GM12878 (cell line): ENCODE results near the gene STK26. TPM values are rescaled to one million over a fixed set of nuclear protein-coding genes. Genes with fewer than 3 reads are reported as not detected.

ENCODE experiments used
- ATAC-seq: fragments of 200-7000 bp; cut with Tn5 transposase; 3 replicates; pipeline ENCODE4 v1.9.1; 2020; ENCODE audit warnings: mild to moderate bottlenecking, moderate library complexity
- BruUV-seq: library from RNA; stranded (reverse); fragments of 400-500 nt; replicated peaks from 2 replicates; lab custom pipeline; 2021; lab: Mats Ljungman, UMichigan
- CTCF ChIA-PET: fragments of 300-600 bp; sonication (Branson Sonifier 250); formaldehyde crosslinking; extraction: SDS; loops from one replicate; lab custom pipeline; 2021; ENCODE audit warnings: inconsistent platforms; lab: Yijun Ruan, JAX
- POLR2A ChIA-PET: fragments of 350-600 bp; formaldehyde crosslinking; extraction: SDS; loops from one replicate; lab custom pipeline; 2021; ENCODE audit warnings: inconsistent platforms; lab: Charles Lee
- RAD21 ChIA-PET: fragments of 300-600 bp; sonication (Branson Sonifier 250); formaldehyde crosslinking; loops from one replicate; lab custom pipeline; 2023; ENCODE audit warnings: antibody characterized with exemption; ENCODE audit not compliant: unreplicated experiment; lab: Charles Lee
- SMC1A ChIA-PET: fragments of 300-600 bp; sonication (Branson Sonifier 250); formaldehyde crosslinking; loops from one replicate; lab custom pipeline; 2023; ENCODE audit not compliant: unreplicated experiment, uncharacterized antibody; lab: Charles Lee
- DNase-seq: peaks from one replicate; pipeline ENCODE4 v3.0.0-alpha.2; 2011; ENCODE audit warnings: low read depth, low spot score
- FAIRE-seq: peaks from 3 replicates; lab custom pipeline; 2011; peaks lifted over from hg19 to GRCh38; lab: Jason Lieb, UNC
- H2AFZ ChIP-seq: 2 replicates; pipeline ENCODE4 v1.6.0; 2011; ENCODE audit warnings: low read depth, low read length, control low read depth; ENCODE audit not compliant: control insufficient read depth
- H3K27ac ChIP-seq: 2 replicates; pipeline ENCODE4 v1.5.1; 2011; ENCODE audit warnings: control low read depth; ENCODE audit not compliant: control insufficient read depth, insufficient read depth
- H3K27me3 ChIP-seq, 2 experiments: replicated peaks in 1 of 2; 2 replicates each; pipeline versions ENCODE4 v1.6.0 to v1.6.1; 2011; ENCODE audit warnings: low read length in 1 of 2; ENCODE audit not compliant: control insufficient read depth in 2 of 2, insufficient read depth in 2 of 2
- H3K36me3 ChIP-seq, 2 experiments: 2 replicates each; pipeline ENCODE4 v1.5.1; 2011; ENCODE audit warnings: low read length in 1 of 2; ENCODE audit not compliant: control insufficient read depth in 2 of 2, insufficient read depth in 2 of 2
- H3K4me1 ChIP-seq: 2 replicates; pipeline ENCODE4 v1.6.1; 2011; ENCODE audit warnings: mild to moderate bottlenecking, low read length, moderate library complexity, mixed read lengths; ENCODE audit not compliant: control insufficient read depth, insufficient read depth
- H3K4me2 ChIP-seq: 2 replicates; pipeline ENCODE4 v1.6.0; 2011; ENCODE audit warnings: control low read depth; ENCODE audit not compliant: control insufficient read depth, insufficient read depth
- H3K4me3 ChIP-seq: fragments of 200-600 bp; sonication (generic); 2 replicates; pipeline ENCODE4 v1.5.1; 2016
- H3K79me2 ChIP-seq: 2 replicates; pipeline ENCODE4 v1.6.0; 2011; ENCODE audit warnings: low read length; ENCODE audit not compliant: control insufficient read depth, insufficient read depth
- H3K9ac ChIP-seq: 2 replicates; pipeline ENCODE4 v1.8.0; 2011; ENCODE audit warnings: low read length, control low read depth, mixed read lengths; ENCODE audit not compliant: control insufficient read depth, insufficient read depth
- H3K9me3 ChIP-seq: replicated peaks from 3 replicates; pipeline ENCODE4 v1.5.1; 2011; ENCODE audit warnings: mild to moderate bottlenecking, low read length; ENCODE audit not compliant: control insufficient read depth, insufficient read depth
- H4K20me1 ChIP-seq: 2 replicates; pipeline ENCODE4 v1.6.0; 2011; ENCODE audit not compliant: control insufficient read depth, insufficient read depth
- CHD1 ChIP-seq: IDR thresholded peaks from 2 replicates; pipeline ENCODE4 v1.6.1; 2012; ENCODE audit warnings: low read depth, low read length, improper control_type of control experiment
- ESRRA ChIP-seq: IDR thresholded peaks from 2 replicates; pipeline ENCODE4 v1.6.1; 2012; ENCODE audit warnings: mild to moderate bottlenecking, low read length, improper control_type of control experiment
- POLR2A ChIP-seq: IDR thresholded peaks from 2 replicates; pipeline ENCODE4 v1.6.1; 2011; ENCODE audit warnings: low read depth, mild to moderate bottlenecking, low read length
- TCF12 ChIP-seq: IDR thresholded peaks from 2 replicates; pipeline ENCODE4 v1.6.1; 2011; ENCODE audit warnings: low read depth, mild to moderate bottlenecking, low read length
- TCF3 ChIP-seq: IDR thresholded peaks from 2 replicates; pipeline ENCODE4 v1.6.1; 2012; ENCODE audit warnings: low read depth, mild to moderate bottlenecking, low read length, borderline replicate concordance; ENCODE audit not compliant: insufficient read depth
- WRNIP1 ChIP-seq: IDR thresholded peaks from 2 replicates; pipeline ENCODE4 v1.6.1; 2011; ENCODE audit warnings: low read depth, low read length, improper control_type of control experiment, borderline replicate concordance
- WGBS: methylation state at CpG from one replicate; pipeline ENCODE4 v1.1.6; 2016; ENCODE audit warnings: low lambda C conversion rate; ENCODE audit not compliant: insufficient replicate concordance, insufficient coverage; ENCODE audit errors: missing lambda C conversion rate; 5-methylcytosine and 5-hydroxymethylcytosine counted together
- in situ Hi-C: fragments of 300-500 bp; cut with MboI; formaldehyde crosslinking; loops from 9 replicates; pipeline ENCODE4 v1.14.3; 2018; ENCODE audit warnings: mixed read lengths
- intact Hi-C: fragments of 100-400 bp; cut with micrococcal nuclease; formaldehyde crosslinking; loops from one replicate; pipeline ENCODE4 v1.14.2; 2022; ENCODE audit not compliant: unreplicated experiment
- polyA plus RNA-seq, 11 experiments: library from polyadenylated mRNA; depleted of rRNA in 4 of 11; unstranded in 6 of 11; stranded (reverse) in 5 of 11; fragments of >200 nt; fragmentation: Nextera tagmentation in 4 of 11; fragmentation: Illumina TruSeq in 1 of 11; extraction: Ambion mirVana in 4 of 11; extraction: Trizol in 1 of 11; gene quantifications; 1 replicate in 1 of 11; 2 replicates in 10 of 11; pipeline versions ENCODE4 v1.2.1 to v1.2.3, GENCODE V29; 2011 to 2016; ENCODE audit warnings: inconsistent platforms in 2 of 11, missing spikeins in 2 of 11, low read depth in 1 of 11
- total RNA-seq, 4 experiments: library from RNA; depleted of rRNA in 3 of 4; stranded (reverse); fragments of >200 nt in 3 of 4; fragmentation: Illumina TruSeq in 1 of 4; extraction: Trizol in 1 of 4; gene quantifications; 2 replicates each; pipeline versions ENCODE4 v1.2.1 to v1.2.3, GENCODE V29; 2013 to 2021
- TF ChIP-seq, protein P1 (sequence below): IDR thresholded peaks from 2 replicates; pipeline ENCODE4 v1.6.1; 2011; ENCODE audit warnings: mild to moderate bottlenecking, low read depth, low read length, moderate library complexity; ENCODE audit not compliant: insufficient replicate concordance
- TF ChIP-seq, protein P2 (sequence below): IDR thresholded peaks from 2 replicates; pipeline ENCODE4 v1.6.1; 2012; ENCODE audit warnings: mild to moderate bottlenecking, low read depth, low read length

STK26 gene
- total and polyA plus RNA-seq, 10 of the 15 experiments (the other 5 are each of a cell fraction or from before 2014, with no cell fraction given), result 30.4 to 78.6 (median 58.8) TPM

DNA sequence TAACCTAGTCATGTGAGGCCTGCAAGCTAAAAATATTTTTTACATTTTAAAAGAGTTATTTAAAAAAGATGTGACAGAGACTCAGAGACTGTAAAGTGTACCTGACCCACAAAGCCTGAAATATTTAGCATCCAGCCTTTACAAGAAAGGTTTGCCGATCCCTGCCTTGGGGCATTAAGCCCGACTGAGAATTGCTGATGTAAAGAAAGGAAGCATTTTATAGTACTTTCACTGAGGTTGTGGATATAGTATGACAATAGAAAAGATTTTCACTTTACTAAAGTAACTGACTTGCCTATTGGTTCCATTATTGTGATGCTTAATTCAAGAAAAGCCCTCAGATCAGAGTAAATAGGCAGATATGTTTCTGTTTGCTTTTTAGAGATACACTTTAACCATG, 17.0 kb downstream of the STK26 start (continued):
- TF ChIP-seq, protein P1, sequence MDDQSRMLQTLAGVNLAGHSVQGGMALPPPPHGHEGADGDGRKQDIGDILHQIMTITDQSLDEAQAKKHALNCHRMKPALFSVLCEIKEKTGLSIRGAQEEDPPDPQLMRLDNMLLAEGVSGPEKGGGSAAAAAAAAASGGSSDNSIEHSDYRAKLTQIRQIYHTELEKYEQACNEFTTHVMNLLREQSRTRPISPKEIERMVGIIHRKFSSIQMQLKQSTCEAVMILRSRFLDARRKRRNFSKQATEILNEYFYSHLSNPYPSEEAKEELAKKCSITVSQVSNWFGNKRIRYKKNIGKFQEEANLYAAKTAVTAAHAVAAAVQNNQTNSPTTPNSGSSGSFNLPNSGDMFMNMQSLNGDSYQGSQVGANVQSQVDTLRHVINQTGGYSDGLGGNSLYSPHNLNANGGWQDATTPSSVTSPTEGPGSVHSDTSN, result no peak
- TF ChIP-seq POLR2A, result no peak
- no peak for TF ChIP-seq ESRRA
- TF ChIP-seq TCF12, result no peak

DNA sequence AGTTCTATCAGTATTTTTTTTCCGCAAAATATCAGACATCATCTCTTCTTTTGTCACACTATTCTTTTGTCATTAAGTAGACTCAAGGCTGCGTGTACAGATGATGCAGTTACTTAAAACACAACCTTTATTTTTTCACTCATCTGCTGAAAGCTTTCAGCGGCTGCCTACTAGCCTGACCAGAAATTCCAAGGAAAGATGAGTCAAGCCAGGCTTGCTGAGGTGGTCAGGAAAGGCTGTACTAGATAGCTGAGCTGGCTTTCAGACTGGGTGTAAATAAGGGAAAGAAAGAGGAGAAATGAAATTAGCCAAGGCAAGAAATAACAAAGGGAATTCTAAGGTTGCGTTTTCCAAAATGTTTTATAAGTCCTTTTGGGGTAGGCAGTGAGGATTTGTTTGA, 17.9 kb downstream of the STK26 start:
- no peak for ATAC-seq
- Histone ChIP-seq H3K9ac (no peak overlapping the region), H3K9me3 (no peaks in the 10 kb centered on the region), H3K27me3 (no peaks in the 10 kb centered on the region), H3K4me3 (no peak overlapping the region), H4K20me1 (no peaks in the 10 kb centered on the region), H3K36me3 (no peaks in the 10 kb centered on the region), H3K79me2 (peaks cover 72% of the 10 kb centered on the region), H2AFZ (no peak overlapping the region), H3K4me1 (no peaks in the 10 kb centered on the region), H3K27ac (no peak overlapping the region), H3K4me2 (no peak overlapping the region)
- no peak for FAIRE-seq
- 66% methylated on average over 4 of the region's 4 CpGs for WGBS
- POLR2A ChIA-PET, result no interaction called here
- RAD21 ChIA-PET, result interaction anchor here (2.1 kb wide), 1 partner anchor 11 kb away, joined by 7 read pairs; no protein-coding TSS in a partner anchor
- intact Hi-C loops, result no loop called here
- DNase-seq, result no peak
- BruUV-seq, result no TSS peak
- CTCF ChIA-PET, result no interaction called here
- TF ChIP-seq CHD1 (no peak), TCF3 (no peak), WRNIP1 (no peak)
- TF ChIP-seq, protein P2, sequence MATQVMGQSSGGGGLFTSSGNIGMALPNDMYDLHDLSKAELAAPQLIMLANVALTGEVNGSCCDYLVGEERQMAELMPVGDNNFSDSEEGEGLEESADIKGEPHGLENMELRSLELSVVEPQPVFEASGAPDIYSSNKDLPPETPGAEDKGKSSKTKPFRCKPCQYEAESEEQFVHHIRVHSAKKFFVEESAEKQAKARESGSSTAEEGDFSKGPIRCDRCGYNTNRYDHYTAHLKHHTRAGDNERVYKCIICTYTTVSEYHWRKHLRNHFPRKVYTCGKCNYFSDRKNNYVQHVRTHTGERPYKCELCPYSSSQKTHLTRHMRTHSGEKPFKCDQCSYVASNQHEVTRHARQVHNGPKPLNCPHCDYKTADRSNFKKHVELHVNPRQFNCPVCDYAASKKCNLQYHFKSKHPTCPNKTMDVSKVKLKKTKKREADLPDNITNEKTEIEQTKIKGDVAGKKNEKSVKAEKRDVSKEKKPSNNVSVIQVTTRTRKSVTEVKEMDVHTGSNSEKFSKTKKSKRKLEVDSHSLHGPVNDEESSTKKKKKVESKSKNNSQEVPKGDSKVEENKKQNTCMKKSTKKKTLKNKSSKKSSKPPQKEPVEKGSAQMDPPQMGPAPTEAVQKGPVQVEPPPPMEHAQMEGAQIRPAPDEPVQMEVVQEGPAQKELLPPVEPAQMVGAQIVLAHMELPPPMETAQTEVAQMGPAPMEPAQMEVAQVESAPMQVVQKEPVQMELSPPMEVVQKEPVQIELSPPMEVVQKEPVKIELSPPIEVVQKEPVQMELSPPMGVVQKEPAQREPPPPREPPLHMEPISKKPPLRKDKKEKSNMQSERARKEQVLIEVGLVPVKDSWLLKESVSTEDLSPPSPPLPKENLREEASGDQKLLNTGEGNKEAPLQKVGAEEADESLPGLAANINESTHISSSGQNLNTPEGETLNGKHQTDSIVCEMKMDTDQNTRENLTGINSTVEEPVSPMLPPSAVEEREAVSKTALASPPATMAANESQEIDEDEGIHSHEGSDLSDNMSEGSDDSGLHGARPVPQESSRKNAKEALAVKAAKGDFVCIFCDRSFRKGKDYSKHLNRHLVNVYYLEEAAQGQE, result no peak
- in situ Hi-C loops, result no loop called here
- SMC1A ChIA-PET, result interaction anchor here (1.1 to 2.7 kb wide), 3 partner anchors 11 to 40 kb away, joined by 3 to 8 read pairs (median 3); no protein-coding TSS in a partner anchor
